GM23338 (cell line): Measurements from ENCODE around the gene LRRC47. TPM values are rescaled to one million over a fixed set of nuclear protein-coding genes. Genes with fewer than 3 reads are reported as not detected.

ENCODE experiments used
- ATAC-seq: fragments of 200-7000 bp; cut with Tn5 transposase; 3 replicates; pipeline ENCODE4 v1.9.1; 2020
- DNase-seq: peaks from one replicate; pipeline ENCODE4 v3.0.0-alpha.2; 2015; ENCODE audit warnings: low spot score
- H2AFZ ChIP-seq: fragments of 200-600 bp; sonication (generic); 2 replicates; pipeline ENCODE4 v1.8.0; 2016; ENCODE audit warnings: antibody characterized with exemption, mild to moderate bottlenecking, moderate library complexity
- H3F3A ChIP-seq: fragments of 200-600 bp; sonication (generic); replicated peaks from 2 replicates; pipeline ENCODE4 v1.8.0; 2017; ENCODE audit warnings: antibody characterized with exemption, mixed run types, low read depth
- H3K27ac ChIP-seq: fragments of 200-600 bp; sonication (generic); 2 replicates; pipeline ENCODE4 v1.6.1; 2016; ENCODE audit warnings: low read depth
- H3K27me3 ChIP-seq: fragments of 200-600 bp; sonication (generic); 2 replicates; pipeline ENCODE4 v1.8.0; 2016; ENCODE audit warnings: mild to moderate bottlenecking, mixed run types, moderate library complexity; ENCODE audit not compliant: insufficient read depth
- H3K36me3 ChIP-seq: fragments of 200-600 bp; sonication (generic); 2 replicates; pipeline ENCODE4 v1.8.0; 2016; ENCODE audit warnings: mild to moderate bottlenecking; ENCODE audit not compliant: insufficient read depth
- H3K4me1 ChIP-seq: fragments of 200-600 bp; sonication (generic); 2 replicates; pipeline ENCODE4 v1.8.0; 2016; ENCODE audit warnings: mild to moderate bottlenecking, moderate library complexity; ENCODE audit not compliant: insufficient read depth
- H3K4me2 ChIP-seq: fragments of 200-600 bp; sonication (generic); 2 replicates; pipeline ENCODE4 v1.7.1; 2017; ENCODE audit warnings: mixed run types
- H3K4me3 ChIP-seq: fragments of 200-600 bp; sonication (generic); 2 replicates; pipeline ENCODE4 v1.6.1; 2016; ENCODE audit warnings: mixed run types
- H3K79me2 ChIP-seq: fragments of 200-600 bp; sonication (generic); replicated peaks from 2 replicates; pipeline ENCODE4 v1.8.0; 2017; ENCODE audit warnings: mild to moderate bottlenecking; ENCODE audit not compliant: insufficient read depth
- H3K9me2 ChIP-seq: fragments of 200-600 bp; sonication (generic); 2 replicates; pipeline ENCODE4 v1.8.0; 2017; ENCODE audit not compliant: insufficient read depth
- H4K20me1 ChIP-seq: fragments of 200-600 bp; sonication (generic); replicated peaks from 2 replicates; pipeline ENCODE4 v1.8.0; 2017; ENCODE audit warnings: mild to moderate bottlenecking; ENCODE audit not compliant: insufficient read depth
- H3K27ac Mint-ChIP-seq: 2 replicates; pipeline ENCODE4 v1.8.0; 2020; ENCODE audit warnings: inconsistent platforms, mild to moderate bottlenecking, moderate library complexity, mixed read lengths
- H3K27me3 Mint-ChIP-seq: 3 replicates; pipeline ENCODE4 v1.8.0; 2022; ENCODE audit warnings: low read depth, mild to moderate bottlenecking, moderate library complexity, mixed read lengths, inconsistent platforms; ENCODE audit not compliant: insufficient read depth, poor library complexity
- H3K36me3 Mint-ChIP-seq: 3 replicates; pipeline ENCODE4 v1.8.0; 2021; ENCODE audit warnings: low read depth, mild to moderate bottlenecking, inconsistent platforms, moderate library complexity, mixed read lengths
- H3K4me1 Mint-ChIP-seq: 3 replicates; pipeline ENCODE4 v1.8.0; 2020; ENCODE audit warnings: mild to moderate bottlenecking, inconsistent platforms, mixed read lengths
- H3K4me3 Mint-ChIP-seq: 3 replicates; pipeline ENCODE4 v1.8.0; 2021; ENCODE audit warnings: moderate library complexity, mild to moderate bottlenecking, inconsistent platforms, mixed read lengths
- H3K9me3 Mint-ChIP-seq: 3 replicates; pipeline ENCODE4 v1.8.0; 2020; ENCODE audit warnings: moderate library complexity, mild to moderate bottlenecking, inconsistent platforms, mixed read lengths
- CREB1 ChIP-seq: fragments of 250-450 bp; sonication (Bioruptor Pico); IDR thresholded peaks from 2 replicates; pipeline ENCODE4 v1.5.0; 2020; ENCODE audit warnings: low read depth, mild to moderate bottlenecking, moderate library complexity
- EZH2 ChIP-seq: fragments of 200-600 bp; sonication (generic); IDR thresholded peaks from one replicate; pipeline ENCODE4 v1.8.0; 2017; ENCODE audit warnings: antibody characterized with exemption, mild to moderate bottlenecking, low read depth; ENCODE audit not compliant: unreplicated experiment
- EZH2phosphoT487 ChIP-seq: fragments of 200-600 bp; sonication (generic); IDR thresholded peaks from one replicate; pipeline ENCODE4 v1.8.1; 2018; ENCODE audit warnings: antibody characterized with exemption; ENCODE audit not compliant: unreplicated experiment
- JUNB ChIP-seq: IDR thresholded peaks from one replicate; pipeline ENCODE4 v1.6.1; 2016; ENCODE audit warnings: antibody characterized with exemption; ENCODE audit not compliant: unreplicated experiment
- NANOG ChIP-seq: IDR thresholded peaks from 2 replicates; pipeline ENCODE4 v1.6.1; 2016; ENCODE audit warnings: antibody characterized with exemption, borderline replicate concordance
- POLR2AphosphoS5 ChIP-seq: IDR thresholded peaks from 2 replicates; pipeline ENCODE4 v1.6.1; 2016; ENCODE audit warnings: antibody characterized with exemption, low read depth
- STAT1 ChIP-seq: IDR thresholded peaks from one replicate; pipeline ENCODE4 v1.6.1; 2016; ENCODE audit warnings: antibody characterized with exemption; ENCODE audit not compliant: unreplicated experiment
- ZNF114 ChIP-seq: fragments of 250-450 bp; sonication (Bioruptor Pico); IDR thresholded peaks from 2 replicates; pipeline ENCODE4 v1.5.0; 2020; ENCODE audit warnings: mild to moderate bottlenecking, moderate library complexity
- ZNF331 ChIP-seq: fragments of 250-450 bp; sonication (Bioruptor Pico); IDR thresholded peaks from 2 replicates; pipeline ENCODE4 v1.5.0; 2020; ENCODE audit warnings: low read depth, mild to moderate bottlenecking, moderate library complexity
- polyA plus RNA-seq: library from polyadenylated mRNA; unstranded; fragments of >200 nt; fragmentation: Nextera tagmentation; extraction: Ambion mirVana; gene quantifications from 2 replicates; pipeline ENCODE4 v1.2.1, GENCODE V29; 2016
- total RNA-seq: library from RNA; depleted of rRNA; stranded (reverse); fragments of >200 nt; shearing (Covaris generic); gene quantifications from 2 replicates; pipeline ENCODE4 v1.2.3, GENCODE V29; 2014
- TF ChIP-seq, protein P1 (sequence below): IDR thresholded peaks from 2 replicates; pipeline ENCODE4 v1.6.1; 2016; ENCODE audit warnings: antibody characterized with exemption
- TF ChIP-seq, protein P2 (sequence below): IDR thresholded peaks from one replicate; pipeline ENCODE4 v1.6.1; 2018; ENCODE audit warnings: antibody characterized with exemption; ENCODE audit not compliant: unreplicated experiment
- TF ChIP-seq, protein P3 (sequence below): fragments of 250-450 bp; sonication (Bioruptor Pico); IDR thresholded peaks from 2 replicates; pipeline ENCODE4 v1.5.0; 2020; ENCODE audit warnings: mild to moderate bottlenecking, moderate library complexity
- TF ChIP-seq, protein P4 (sequence below), 2 experiments: fragments of 200-600 bp in 1 of 2; sonication (generic) in 1 of 2; conservative IDR thresholded peaks; 2 replicates each; pipeline versions ENCODE4 v1.5.1 to v1.6.1; 2016 to 2017; ENCODE audit warnings: antibody characterized with exemption in 2 of 2, low read depth in 2 of 2, mild to moderate bottlenecking in 2 of 2, moderate library complexity in 1 of 2

The LRRC47 gene
- total and polyA plus RNA-seq, 2 experiments from 2014 or later = 15.8 to 76.8 TPM

DNA sequence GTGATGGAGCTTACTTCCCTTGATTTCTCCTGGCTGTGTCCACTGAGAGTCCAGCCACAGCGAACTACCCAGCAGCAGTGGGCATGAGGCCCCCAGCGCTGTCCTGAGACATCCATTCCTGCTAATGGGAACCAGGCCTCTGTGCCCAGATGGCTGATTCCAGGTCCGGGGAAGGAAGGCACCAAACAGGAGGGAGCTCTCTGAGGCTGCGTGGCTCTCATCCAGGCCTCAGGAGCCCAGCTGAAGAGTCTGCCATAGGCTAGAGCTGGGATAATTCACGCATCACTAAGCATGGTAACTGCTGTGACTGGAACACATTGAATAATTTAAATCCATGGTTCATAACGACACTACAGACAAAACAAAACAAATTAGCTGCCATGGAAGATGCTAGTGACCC lies 24.7 kb upstream of the LRRC47 start:
- no peaks in the 10 kb centered on the region for H3K9me3 Mint-ChIP-seq
- H3K27ac ChIP-seq = no peak overlapping the region
- peaks cover 6% of the 10 kb centered on the region for H3K27me3 Mint-ChIP-seq
- TF ChIP-seq EZH2 (no peak), ZNF114 (no peak), NANOG (no peak), POLR2AphosphoS5 (no peak), CREB1 (CRISPR knock-in tag) (no peak), EZH2phosphoT487 (no peak), STAT1 (no peak), JUNB (no peak), ZNF331 (CRISPR knock-in tag) (no peak)
- TF ChIP-seq, protein P1, sequence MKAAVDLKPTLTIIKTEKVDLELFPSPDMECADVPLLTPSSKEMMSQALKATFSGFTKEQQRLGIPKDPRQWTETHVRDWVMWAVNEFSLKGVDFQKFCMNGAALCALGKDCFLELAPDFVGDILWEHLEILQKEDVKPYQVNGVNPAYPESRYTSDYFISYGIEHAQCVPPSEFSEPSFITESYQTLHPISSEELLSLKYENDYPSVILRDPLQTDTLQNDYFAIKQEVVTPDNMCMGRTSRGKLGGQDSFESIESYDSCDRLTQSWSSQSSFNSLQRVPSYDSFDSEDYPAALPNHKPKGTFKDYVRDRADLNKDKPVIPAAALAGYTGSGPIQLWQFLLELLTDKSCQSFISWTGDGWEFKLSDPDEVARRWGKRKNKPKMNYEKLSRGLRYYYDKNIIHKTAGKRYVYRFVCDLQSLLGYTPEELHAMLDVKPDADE = no peak
- TF ChIP-seq, protein P2, sequence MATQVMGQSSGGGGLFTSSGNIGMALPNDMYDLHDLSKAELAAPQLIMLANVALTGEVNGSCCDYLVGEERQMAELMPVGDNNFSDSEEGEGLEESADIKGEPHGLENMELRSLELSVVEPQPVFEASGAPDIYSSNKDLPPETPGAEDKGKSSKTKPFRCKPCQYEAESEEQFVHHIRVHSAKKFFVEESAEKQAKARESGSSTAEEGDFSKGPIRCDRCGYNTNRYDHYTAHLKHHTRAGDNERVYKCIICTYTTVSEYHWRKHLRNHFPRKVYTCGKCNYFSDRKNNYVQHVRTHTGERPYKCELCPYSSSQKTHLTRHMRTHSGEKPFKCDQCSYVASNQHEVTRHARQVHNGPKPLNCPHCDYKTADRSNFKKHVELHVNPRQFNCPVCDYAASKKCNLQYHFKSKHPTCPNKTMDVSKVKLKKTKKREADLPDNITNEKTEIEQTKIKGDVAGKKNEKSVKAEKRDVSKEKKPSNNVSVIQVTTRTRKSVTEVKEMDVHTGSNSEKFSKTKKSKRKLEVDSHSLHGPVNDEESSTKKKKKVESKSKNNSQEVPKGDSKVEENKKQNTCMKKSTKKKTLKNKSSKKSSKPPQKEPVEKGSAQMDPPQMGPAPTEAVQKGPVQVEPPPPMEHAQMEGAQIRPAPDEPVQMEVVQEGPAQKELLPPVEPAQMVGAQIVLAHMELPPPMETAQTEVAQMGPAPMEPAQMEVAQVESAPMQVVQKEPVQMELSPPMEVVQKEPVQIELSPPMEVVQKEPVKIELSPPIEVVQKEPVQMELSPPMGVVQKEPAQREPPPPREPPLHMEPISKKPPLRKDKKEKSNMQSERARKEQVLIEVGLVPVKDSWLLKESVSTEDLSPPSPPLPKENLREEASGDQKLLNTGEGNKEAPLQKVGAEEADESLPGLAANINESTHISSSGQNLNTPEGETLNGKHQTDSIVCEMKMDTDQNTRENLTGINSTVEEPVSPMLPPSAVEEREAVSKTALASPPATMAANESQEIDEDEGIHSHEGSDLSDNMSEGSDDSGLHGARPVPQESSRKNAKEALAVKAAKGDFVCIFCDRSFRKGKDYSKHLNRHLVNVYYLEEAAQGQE = no peak
- TF ChIP-seq, protein P3, sequence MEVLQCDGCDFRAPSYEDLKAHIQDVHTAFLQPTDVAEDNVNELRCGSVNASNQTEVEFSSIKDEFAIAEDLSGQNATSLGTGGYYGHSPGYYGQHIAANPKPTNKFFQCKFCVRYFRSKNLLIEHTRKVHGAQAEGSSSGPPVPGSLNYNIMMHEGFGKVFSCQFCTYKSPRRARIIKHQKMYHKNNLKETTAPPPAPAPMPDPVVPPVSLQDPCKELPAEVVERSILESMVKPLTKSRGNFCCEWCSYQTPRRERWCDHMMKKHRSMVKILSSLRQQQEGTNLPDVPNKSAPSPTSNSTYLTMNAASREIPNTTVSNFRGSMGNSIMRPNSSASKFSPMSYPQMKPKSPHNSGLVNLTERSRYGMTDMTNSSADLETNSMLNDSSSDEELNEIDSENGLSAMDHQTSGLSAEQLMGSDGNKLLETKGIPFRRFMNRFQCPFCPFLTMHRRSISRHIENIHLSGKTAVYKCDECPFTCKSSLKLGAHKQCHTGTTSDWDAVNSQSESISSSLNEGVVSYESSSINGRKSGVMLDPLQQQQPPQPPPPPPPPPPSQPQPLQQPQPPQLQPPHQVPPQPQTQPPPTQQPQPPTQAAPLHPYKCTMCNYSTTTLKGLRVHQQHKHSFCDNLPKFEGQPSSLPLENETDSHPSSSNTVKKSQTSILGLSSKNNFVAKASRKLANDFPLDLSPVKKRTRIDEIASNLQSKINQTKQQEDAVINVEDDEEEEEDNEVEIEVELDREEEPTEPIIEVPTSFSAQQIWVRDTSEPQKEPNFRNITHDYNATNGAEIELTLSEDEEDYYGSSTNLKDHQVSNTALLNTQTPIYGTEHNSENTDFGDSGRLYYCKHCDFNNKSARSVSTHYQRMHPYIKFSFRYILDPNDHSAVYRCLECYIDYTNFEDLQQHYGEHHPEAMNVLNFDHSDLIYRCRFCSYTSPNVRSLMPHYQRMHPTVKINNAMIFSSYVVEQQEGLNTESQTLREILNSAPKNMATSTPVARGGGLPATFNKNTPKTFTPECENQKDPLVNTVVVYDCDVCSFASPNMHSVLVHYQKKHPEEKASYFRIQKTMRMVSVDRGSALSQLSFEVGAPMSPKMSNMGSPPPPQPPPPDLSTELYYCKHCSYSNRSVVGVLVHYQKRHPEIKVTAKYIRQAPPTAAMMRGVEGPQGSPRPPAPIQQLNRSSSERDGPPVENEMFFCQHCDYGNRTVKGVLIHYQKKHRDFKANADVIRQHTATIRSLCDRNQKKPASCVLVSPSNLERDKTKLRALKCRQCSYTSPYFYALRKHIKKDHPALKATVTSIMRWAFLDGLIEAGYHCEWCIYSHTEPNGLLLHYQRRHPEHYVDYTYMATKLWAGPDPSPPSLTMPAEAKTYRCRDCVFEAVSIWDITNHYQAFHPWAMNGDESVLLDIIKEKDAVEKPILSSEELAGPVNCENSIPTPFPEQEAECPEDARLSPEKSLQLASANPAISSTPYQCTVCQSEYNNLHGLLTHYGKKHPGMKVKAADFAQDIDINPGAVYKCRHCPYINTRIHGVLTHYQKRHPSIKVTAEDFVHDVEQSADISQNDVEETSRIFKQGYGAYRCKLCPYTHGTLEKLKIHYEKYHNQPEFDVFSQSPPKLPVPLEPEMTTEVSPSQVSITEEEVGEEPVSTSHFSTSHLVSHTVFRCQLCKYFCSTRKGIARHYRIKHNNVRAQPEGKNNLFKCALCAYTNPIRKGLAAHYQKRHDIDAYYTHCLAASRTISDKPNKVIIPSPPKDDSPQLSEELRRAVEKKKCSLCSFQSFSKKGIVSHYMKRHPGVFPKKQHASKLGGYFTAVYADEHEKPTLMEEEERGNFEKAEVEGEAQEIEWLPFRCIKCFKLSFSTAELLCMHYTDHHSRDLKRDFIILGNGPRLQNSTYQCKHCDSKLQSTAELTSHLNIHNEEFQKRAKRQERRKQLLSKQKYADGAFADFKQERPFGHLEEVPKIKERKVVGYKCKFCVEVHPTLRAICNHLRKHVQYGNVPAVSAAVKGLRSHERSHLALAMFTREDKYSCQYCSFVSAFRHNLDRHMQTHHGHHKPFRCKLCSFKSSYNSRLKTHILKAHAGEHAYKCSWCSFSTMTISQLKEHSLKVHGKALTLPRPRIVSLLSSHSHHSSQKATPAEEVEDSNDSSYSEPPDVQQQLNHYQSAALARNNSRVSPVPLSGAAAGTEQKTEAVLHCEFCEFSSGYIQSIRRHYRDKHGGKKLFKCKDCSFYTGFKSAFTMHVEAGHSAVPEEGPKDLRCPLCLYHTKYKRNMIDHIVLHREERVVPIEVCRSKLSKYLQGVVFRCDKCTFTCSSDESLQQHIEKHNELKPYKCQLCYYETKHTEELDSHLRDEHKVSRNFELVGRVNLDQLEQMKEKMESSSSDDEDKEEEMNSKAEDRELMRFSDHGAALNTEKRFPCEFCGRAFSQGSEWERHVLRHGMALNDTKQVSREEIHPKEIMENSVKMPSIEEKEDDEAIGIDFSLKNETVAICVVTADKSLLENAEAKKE (CRISPR knock-in tag) = no peak
- TF ChIP-seq, protein P4, sequence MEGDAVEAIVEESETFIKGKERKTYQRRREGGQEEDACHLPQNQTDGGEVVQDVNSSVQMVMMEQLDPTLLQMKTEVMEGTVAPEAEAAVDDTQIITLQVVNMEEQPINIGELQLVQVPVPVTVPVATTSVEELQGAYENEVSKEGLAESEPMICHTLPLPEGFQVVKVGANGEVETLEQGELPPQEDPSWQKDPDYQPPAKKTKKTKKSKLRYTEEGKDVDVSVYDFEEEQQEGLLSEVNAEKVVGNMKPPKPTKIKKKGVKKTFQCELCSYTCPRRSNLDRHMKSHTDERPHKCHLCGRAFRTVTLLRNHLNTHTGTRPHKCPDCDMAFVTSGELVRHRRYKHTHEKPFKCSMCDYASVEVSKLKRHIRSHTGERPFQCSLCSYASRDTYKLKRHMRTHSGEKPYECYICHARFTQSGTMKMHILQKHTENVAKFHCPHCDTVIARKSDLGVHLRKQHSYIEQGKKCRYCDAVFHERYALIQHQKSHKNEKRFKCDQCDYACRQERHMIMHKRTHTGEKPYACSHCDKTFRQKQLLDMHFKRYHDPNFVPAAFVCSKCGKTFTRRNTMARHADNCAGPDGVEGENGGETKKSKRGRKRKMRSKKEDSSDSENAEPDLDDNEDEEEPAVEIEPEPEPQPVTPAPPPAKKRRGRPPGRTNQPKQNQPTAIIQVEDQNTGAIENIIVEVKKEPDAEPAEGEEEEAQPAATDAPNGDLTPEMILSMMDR (conservative IDR thresholded peaks at IDR 0.05; ENCODE audit: low read depth in 2 of 2) = no peak
- H4K20me1 ChIP-seq = no peaks in the 10 kb centered on the region
- H3K4me1 Mint-ChIP-seq = no peaks in the 10 kb centered on the region; the same call in 2 of the 3 replicates
- DNase-seq (no peak), ATAC-seq (no peak)
- no peak overlapping the region for H3K27ac Mint-ChIP-seq
- H3K36me3 Mint-ChIP-seq = peaks cover 18% of the 10 kb centered on the region
- H3K27me3 ChIP-seq = no peaks in the 10 kb centered on the region
- H3K4me2 ChIP-seq = no peak overlapping the region
- H2AFZ ChIP-seq = no peak overlapping the region
- no peaks in the 10 kb centered on the region for H3F3A ChIP-seq
- no peaks in the 10 kb centered on the region for H3K79me2 ChIP-seq
- H3K36me3 ChIP-seq = no peaks in the 10 kb centered on the region
- no peak overlapping the region for H3K4me3 ChIP-seq
- H3K9me2 ChIP-seq = no peaks in the 10 kb centered on the region
- H3K4me1 ChIP-seq = no peaks in the 10 kb centered on the region
- H3K4me3 Mint-ChIP-seq = no peak overlapping the region
